Activated CD8-positive, alpha-beta memory T cell treated with anti-CD3 and anti-CD28 coated beads for 24 hours (primary cell): ENCODE results near the gene PREX1.
"Not testable (repeated sequence)": the region's sequence is repeated elsewhere in the genome, so short reads cannot be mapped to it uniquely, and the experiment has no call there.

Experiments used
- DNase-seq: peaks from one replicate; pipeline ENCODE4 v3.0.0-alpha.2; 2020

PREX1 gene

GRCh38 chr20:48770700-48771442, 56.9 kb downstream of the PREX1 start:
- DNase-seq = no peak

- DNase-seq = peak; percentile 93
Measured at GRCh38 chr20:48769069-48769983, 58.5 kb downstream of the PREX1 start.

- DNase-seq = no peak
Measured at GRCh38 chr20:48766961-48767960, 60.5 kb downstream of the PREX1 start.

- no peak for DNase-seq
Measured at GRCh38 chr20:48766205-48766604, 61.6 kb downstream of the PREX1 start.

- DNase-seq = no peak
Measured at GRCh38 chr20:48765359-48765758, 62.4 kb downstream of the PREX1 start.

- no peak for DNase-seq
Measured at GRCh38 chr20:48763216-48763914, 64.4 kb downstream of the PREX1 start.

- DNase-seq = no peak
Measured at GRCh38 chr20:48761874-48762273, 65.9 kb downstream of the PREX1 start.

- DNase-seq = peak; percentile 77
Measured at GRCh38 chr20:48761023-48761785, 66.6 kb downstream of the PREX1 start.

GRCh38 chr20:48760403-48760983, 67.3 kb downstream of the PREX1 start:
- peak; percentile 85 for DNase-seq

- DNase-seq = no peak
Measured at GRCh38 chr20:48759631-48760245, 68.1 kb downstream of the PREX1 start.

GRCh38 chr20:48758206-48758820, 69.5 kb downstream of the PREX1 start:
- peak; percentile 77 for DNase-seq

GRCh38 chr20:48756774-48757173, 71.0 kb downstream of the PREX1 start:
- DNase-seq = not testable (repeated sequence)

- no peak for DNase-seq
Measured at GRCh38 chr20:48754292-48754691, 73.5 kb downstream of the PREX1 start.

- no peak for DNase-seq
Measured at GRCh38 chr20:48752963-48753362, 74.8 kb downstream of the PREX1 start.

- no peak for DNase-seq
Measured at GRCh38 chr20:48751871-48752270, 75.9 kb downstream of the PREX1 start.

GRCh38 chr20:48750941-48751635, 76.7 kb downstream of the PREX1 start:
- peak; percentile 79 for DNase-seq

- no peak for DNase-seq
Measured at GRCh38 chr20:48750376-48750775, 77.4 kb downstream of the PREX1 start.

GRCh38 chr20:48749437-48749836, 78.4 kb downstream of the PREX1 start:
- DNase-seq = no peak

GRCh38 chr20:48748556-48748955, 79.2 kb downstream of the PREX1 start:
- DNase-seq = no peak
